Measurements from ENCODE around the gene NOC2L.
A peak's percentile ranks its signal among the peaks of the same experiment; 100 is the strongest.

NOC2L gene

DNA sequence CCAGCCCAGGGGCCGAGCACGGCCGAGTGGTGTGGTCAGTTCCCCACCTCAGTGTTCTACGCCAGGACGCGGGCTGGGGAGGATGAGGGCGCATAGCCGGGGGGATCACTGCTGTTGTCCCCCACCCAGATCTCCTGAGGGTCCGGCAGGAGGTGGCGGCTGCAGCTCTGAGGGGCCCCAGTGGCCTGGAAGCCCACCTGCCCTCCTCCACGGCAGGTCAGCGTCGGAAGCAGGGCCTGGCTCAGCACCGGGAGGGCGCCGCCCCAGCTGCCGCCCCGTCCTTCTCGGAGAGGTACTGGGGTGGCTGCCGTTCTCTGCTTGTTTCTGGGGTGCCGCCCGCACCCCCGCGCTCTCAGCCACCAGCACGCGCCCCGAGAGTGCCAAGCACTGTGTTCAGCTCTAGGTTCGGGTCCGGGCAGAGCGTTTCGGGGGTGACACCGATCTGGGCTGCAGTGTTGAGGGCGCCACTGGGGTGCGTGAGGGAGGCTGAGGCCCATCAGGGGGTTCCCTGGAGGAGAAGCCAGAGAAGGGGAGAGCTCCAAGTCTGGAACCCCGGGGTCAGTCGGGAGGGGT lies 18.0 kb downstream of the NOC2L start:
- DNase-seq: no peak

DNA sequence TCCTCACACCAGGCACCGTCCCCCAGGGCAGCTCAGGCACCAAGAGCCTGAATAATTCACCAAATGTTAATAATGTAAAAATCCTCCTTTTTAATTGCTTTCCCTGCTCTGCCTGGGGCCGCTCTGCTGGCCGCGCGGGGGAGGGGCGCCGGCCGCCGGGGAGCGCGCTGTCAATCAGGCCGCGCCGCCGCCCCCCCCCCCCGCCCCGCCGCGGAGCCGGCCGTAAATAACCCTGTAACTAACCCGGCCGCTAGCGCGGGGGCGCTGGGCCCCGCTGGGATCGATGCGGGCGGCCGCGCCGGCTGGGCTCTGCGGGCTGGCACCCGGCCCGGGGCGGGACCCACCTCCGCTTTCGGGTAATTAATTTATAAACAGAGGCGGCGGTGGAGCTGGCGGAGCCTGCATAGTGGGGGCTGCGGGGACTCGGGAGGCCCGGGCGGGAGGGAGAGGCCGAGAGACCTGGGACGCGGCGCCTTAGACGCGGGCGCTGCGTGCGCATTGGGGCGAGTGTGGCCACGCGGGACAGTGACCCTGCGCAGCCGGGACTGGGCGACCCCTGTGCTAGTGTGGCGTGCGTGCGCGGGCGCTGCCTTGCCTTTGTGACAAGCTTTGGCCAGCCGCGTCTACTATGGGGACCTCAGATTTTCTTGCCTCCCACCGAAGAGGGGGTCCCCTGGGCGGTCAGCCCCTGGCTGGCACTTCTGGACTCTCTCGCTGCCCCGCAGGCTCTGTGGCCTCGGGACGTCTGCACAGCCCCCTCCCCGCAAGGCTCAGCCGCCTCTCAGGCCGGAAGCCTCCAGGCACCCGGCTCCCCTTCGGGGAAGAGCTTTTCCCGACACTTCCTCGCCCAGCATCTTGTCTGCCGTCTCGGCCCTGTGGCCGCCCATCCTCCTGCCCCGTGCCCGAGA lies 18.7 kb downstream of the NOC2L start:
- DNase-seq: no peak

DNA sequence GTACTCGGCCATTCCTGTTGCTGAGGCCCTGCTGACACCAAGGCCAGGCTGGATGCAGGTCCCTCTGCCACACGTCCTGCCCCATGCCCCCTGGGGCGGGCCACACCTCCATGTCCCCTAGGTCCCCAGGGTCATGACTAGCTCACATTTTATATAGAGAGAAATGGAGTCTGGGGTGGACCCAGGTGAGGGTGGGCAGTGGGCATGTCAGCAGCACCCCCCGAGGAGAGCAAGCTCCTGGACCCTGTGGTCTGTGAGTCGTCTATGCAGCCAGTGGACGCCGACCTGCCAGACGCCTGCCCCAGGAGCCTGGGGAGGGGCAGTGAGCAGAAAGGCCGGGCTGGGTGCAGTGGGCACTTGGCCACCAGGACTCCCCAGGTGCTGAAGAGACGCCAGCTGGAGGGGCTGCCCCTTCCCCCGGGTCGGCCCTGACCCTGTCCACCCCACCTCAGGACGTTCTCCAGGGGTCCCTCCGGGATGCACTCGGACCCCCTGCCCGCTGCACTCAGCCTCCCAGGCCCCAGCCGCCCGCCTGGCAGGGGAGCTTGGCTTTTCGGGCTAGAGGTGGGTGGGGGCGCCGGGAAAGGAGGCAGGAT lies 19.4 kb downstream of the NOC2L start:
- DNase-seq: no peak

DNA sequence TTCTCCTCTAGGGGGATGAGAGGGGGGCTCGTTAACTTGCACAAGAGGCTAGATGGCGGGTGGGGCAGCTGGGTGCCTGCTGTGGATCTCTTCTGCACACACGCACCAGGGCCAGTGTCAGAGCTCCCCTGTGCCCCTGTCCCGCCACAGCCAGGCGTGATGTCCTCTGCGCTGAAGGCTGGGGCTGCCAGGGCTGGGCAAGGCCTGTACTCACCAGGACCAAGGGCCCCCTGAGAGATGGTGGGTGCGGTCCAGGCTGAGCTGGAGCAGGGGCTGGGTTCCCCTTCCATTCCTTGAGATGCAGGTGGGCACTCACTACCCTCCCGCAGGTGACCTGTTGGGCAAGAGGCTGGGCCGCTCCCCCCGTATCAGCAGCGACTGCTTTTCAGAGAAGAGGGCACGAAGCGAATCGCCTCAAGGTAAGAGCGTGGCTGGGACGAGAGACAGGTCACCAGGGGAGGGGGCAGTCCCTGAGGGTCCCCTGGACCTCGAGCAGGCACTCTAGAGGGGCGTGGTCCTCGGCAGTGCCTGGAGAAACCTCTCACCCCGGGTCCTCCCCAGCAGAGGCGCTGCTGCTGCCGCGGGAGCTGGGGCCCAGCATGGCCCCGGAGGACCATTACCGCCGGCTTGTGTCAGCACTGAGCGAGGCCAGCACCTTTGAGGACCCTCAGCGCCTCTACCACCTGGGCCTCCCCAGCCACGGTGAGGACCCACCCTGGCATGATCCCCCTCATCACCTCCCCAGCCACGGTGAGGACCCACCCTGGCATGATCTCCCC lies 20.2 kb downstream of the NOC2L start:
- DNase-seq: no peak

DNA sequence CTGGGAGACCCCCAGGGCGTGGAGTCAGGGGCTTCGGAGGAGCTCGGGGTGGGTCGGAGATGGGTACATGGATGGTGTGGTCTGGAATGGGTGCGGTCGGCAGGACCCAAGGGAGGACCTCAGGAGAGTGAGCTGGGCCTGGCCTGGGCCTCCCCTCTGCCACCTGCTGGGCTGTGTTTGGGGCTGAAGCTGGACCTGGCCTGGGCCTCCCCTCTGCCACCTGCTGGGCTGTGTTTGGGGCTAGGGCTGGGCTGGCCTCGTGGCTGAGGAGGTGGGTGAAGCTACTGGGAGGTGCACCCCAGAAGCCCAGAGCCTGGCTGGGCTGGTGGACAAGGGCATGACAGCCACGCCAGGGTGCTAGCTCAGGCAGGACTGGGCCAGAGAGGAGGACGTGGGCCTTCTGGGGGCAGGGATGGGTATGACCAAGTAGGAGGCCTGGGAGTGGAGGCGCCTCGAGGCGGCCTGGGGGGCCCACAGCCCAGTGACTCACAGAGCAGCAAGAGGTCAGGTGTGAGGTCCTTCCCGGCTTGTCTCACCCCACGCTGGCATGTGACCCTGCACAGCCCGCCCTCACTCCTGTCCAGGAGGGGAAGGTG lies 20.9 kb downstream of the NOC2L start:
- DNase-seq: peak in 1 of 2 experiments; percentile 15

DNA sequence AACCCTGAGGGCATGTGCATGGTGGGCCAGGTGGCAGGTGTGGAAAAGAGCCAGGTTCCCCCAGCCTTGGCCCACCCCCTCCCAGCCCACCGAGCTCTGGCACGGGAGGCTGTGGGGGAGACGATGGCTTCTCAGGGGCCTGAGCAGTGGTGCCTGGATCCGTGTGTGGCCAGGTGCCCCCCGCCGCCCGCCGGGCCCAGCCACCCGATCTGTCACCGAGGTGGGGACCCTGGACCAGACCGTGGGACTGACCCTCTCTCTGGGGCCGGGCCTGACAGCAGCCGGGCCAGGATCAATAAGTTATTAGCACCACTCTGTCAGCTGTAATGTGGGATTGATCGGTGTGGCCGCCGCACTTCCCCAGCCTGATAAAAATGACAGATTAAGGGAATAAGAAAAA lies 21.5 kb downstream of the NOC2L start:
- DNase-seq: no peak

DNA sequence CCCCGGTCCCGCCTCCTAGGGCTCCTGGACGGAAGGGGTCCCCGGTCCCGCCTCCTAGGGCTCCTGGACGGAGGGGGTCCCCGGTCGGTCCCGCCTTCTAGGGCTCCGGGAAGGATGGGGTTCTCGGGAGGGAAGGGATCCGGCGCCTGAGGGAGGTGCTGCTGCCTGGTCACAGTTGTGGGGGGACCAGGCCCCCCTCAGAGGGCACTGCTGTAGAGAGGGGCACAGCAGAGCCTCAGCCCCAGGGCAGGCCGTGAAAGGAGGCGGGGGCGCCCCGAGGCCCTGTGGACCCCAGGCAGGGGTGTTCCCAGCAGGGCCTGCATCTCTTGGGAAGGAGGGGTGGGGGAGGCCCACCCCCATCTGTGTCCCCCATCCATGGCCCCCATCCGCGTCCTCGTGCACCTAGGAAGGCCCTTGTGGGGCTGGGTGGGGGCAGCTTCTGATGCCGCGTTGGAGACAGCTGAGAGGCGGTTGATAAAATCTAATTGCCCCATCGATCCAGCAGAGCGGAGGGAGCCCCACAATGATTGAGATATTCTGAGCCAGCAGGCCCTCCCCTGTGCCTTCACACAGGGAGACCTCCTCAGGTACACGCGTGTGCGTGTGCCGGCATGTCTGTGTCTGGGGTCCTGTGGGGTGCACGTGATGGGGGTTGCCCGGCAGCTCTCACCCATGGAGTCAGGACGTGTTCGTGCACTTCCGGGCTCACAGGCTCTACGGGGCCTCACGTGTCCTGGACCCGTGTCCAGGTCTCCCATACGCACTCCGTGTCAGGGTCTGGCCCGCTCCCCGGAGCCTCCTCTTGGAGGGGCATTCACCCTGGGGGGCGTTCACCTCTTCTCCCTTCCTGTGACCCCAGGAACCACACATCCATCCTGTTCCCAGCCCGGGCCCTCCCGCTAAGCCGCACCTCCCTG lies 22.4 kb downstream of the NOC2L start:
- DNase-seq: no peak

DNA sequence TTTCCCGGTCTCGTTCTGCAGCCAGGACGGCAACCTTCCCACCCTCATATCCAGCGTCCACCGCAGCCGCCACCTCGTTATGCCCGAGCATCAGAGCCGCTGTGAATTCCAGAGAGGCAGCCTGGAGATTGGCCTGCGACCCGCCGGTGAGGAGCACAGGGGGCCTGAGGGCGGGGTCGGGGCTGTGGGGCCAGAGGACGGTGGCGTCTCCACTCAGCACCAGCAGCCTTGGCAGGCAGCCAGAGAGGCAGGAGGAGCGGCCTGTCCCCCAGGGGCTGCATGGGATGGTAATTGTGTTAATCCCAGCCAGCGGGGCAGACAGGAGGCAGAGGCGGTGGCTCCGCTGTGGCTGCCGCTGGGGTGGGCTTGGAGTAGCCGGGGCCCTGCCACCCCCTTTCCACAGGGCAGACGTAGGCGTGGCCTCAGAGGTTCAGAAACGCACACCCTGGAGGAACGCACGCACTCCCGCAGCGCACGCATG lies 23.3 kb downstream of the NOC2L start:
- DNase-seq: no peak

DNA sequence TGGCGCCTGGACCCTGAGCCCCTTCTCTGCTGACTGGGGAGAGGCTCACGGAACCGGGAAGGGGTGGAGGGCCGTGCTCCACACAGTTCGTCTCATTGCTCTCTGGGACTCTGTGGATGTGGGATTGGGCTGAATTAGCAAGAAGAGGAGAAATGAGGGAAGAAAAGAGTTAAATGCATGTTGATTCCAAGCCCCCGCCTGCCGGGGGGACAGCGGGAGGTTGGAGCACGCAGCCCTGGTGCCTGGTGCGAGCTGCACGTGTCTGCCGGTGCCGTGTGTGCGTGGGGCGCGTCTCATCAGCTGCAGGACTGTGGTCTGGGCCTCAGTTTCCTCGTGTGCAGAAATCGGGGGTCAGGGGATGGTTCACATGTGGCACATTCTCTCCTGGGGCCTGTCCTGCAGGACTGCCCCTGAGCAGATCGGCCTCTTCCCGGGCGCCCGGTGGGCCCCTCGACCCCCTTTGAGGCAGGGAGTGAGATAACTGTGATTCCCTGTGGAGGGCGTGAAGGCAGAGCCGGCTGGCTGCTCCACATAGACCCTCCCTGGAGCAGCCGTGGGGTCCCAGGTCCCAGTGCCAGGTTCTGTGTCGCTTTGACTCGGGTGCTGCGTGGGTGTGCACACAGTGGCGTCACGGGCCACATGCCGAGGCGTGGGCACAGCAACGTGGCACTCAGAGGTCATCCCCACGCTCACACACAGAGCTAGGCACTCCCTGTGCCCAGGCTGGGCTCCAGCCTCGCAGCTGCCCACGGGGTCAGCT lies 23.9 kb downstream of the NOC2L start:
- DNase-seq: no peak

DNA sequence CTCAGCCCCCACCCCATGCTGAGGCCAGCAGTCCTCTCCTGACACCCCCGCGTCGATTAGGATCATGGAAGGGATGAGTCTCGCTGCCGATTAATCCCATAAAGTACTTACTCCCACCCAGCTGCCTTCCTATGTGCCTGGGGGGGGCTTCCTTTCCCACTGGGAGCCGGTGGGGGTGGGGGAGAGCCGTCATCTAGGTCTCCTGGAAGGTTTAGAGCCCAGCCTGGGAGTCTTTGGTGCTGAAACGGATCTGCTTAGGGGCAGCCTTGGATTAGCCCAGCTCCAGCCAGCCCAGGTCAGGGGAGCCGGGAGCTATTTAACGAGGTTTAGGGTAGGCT lies 25.5 kb downstream of the NOC2L start:
- no peak for DNase-seq

DNA sequence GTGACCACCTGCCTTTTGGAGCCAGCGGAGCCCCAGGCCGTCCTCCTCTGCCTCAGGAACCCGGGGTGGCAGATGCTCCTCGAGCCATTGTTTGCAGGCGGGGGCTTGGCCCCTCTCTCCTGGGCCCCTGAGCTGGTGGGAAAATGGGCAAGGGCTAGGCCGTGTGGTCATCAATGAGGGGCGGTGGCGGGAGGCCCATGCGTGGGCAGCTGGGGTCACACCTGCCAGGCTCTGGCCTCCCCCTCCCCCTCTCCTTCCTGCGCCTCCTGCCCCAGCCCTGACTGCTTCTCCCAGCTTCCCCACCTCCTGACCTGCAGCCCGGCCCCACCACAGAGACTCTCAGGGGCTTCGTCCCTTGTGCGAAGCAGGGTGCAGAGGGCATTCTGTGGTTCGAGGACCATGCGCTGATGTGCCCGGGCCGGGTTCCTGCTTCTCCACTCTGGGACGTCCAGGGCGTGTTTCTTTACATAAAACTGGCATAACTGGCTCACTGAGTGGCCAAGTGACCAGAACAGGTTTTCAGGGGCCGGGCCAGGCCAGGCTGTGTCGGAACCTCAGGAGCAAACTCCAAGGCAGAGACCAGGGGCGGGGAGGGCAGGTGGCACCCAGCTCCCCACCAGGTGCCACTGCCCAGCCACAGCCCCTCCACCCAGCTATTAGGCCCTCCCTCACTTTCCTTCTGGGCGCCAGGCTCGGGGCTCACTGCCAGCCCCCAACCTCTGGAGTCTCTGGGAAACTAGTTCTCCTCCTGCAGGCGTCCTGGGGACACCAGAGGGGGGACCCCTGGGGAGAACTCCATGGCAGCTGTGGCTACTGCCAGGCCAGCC lies 26.1 kb downstream of the NOC2L start:
- DNase-seq: no peak

DNA sequence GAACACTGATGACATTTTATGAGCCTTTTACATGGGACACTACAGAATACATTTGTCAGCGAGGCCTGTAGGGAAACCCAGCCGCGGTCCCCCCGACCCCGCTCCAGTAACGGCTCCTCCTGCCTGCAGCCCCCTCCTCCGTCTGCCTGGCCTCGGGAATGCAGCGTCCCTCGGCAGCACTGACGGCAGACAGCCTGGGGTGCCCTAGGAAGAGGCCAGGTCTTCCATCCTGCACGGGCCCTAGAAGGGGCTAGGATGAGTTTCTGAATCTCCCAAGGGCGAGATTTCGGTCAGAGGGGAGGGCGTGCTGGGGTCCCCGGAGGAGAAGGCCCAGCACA lies 26.9 kb downstream of the NOC2L start:
- DNase-seq: no peak

DNA sequence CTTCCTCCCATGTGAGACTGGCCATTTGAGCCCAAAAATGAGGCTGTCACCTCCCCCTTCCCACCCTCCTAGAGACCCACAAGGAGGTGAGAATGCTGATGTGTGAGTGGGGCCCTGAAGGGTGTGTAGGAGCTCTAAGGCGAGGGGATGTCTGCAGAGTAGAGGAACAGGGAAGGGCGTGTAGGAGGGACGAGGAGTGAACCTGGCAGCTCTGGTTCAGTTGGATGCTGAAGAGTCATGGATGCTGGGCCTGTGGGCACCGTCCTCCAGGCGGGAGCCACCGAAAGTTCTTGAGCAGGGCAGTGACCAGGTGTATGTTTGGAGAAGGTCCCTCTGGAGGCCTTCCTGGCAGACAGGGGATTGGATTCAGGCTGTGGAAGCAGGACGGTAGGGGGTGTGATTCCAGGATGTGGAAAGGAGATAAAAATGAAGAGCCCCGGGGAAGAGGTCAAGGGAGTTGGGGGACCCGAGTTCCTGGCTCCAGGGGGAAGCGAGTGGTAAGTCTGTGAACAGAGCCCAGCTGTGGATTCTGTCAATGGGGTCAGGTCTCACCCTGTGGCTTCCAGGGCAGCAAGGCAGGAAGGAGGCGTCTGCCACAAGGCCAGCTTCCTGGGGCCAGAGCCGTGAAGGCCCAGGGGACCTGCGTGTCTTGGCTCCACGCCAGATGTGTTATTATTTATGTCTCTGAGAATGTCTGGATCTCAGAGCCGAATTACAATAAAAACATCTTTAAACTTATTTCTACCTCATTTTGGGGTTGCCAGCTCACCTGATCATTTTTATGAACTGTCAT lies 27.5 kb downstream of the NOC2L start:
- DNase-seq: no peak

DNA sequence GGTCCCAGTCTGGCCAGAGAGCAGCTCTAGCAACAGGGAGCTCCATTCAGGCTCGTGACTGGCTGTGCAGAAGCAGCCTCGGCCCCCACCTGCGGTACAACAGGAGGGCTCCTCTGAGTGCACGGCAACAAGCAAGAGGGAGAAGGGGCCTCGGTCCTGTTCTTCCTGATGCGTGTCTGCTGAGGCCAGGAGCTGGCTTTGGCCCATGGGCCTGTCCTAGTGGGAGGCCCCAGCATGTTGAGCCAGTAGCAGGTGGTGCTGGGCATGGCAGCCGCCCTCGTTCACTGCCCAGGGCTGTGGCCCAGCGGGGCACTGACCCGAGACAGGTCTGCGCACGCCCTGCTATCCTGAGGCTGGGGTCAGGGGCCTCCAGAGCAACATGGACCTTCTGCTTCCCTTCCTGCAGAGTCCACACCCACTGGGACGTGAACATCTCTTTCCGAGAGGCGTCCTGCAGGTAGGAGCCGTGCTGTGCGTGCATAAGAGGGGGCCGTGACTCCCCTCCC lies 28.4 kb downstream of the NOC2L start:
- DNase-seq: no peak

DNA sequence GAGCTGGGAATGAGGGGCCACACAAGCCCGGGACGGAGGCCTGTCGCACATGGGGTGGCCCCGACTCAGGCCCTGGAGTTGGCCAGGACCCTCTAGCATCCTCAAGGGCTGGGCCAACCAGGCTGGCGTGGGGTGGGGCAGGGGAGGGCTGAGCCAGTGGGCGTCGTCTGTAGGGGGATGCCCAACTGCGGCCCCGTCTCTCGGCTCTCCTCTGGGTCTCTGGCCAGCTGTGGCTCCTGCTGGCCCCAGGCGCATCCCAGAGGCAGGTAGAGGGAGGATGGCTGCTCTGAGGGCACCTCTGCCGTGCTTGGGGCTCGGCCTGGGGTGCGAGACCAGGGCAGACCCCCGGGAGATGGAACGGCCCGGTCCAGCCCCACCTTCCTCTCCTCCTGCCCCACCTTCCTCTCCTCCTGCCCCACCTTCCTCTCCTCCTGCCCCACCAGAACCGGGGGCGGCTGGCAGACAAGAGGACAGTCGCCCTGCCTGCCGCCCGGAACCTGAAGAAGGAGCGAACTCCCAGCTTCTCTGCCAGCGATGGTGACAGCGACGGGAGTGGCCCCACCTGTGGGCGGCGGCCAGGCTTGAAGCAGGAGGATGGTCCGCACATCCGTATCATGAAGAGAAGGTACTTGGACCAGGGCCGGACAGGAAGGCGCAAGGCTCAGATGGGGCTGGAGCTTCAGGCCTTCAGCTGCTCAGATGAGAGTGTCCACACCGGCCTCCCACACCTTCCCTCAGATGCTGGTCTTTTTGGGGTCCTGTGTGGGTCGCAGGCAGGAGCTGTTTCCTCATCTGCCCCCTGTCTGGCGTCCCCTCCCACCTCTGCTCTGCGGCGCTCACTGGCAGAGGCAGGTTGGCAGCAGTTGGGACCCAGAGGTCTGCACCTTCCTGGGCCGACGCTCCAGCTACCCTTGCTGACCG lies 29.1 kb downstream of the NOC2L start:
- DNase-seq: no peak

DNA sequence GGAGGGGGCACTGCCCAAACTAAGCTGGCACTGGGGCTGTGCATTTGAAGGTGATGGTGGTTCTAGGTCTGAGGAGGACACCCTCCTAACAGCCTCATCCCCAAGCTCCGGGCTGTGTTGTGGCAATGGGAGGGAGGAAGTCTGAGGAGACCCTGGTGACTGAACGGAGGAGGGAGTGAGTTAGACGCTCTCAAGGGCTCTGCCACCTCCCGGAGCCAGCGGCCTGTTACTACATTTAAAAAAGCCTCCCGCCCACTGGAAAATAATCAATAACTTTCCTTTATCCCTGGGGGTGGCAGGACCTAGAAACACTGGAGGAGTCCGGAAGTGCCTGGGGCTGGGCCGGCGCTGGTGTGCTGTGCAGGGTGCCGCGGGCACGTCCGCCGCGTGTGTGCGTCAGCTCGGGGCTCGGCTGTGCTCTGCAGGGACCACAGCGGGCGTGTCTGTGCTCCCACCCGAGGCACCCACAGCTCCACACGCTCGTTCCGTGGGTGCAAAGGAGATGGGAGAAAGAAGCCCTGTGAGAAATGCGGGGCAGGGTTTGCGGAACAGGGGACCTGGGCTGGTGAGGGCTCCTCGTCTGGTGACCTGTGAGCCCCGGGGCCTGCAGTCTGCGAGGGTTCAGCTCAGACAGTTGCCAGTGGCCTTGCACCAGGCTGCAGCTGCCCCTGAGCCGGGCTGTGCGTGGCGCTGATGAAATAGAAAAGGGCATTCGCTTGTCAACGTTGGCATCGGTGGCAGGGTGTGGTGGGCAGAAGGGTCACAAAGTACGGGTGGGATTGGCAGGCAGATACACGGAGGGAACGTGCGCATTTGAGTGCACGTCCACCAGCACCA lies 30.0 kb downstream of the NOC2L start:
- no peak for DNase-seq

DNA sequence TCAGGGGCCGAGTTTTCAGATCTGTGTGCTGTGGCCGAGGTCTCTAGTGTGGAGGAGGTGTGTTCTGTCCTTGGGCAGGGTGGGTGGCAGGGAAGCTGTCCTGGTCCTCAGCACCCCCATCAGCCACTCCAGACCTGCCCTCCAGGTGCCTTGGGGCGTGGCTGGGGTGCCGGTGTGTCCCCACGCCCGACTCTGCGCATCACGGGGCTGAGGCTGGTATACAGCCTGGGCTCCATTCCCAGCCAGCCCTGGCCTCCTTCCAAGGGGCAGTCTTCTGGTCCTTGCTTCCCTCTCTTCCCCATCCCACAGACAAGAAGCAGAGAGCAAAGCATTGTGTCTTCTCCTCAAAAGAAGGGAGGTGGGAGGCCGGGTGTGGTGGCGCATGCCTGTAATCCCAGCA lies 31.3 kb downstream of the NOC2L start:
- no peak for DNase-seq
